ENCODE measurements around the gene AKAIN1.

Gene AKAIN1

DNA sequence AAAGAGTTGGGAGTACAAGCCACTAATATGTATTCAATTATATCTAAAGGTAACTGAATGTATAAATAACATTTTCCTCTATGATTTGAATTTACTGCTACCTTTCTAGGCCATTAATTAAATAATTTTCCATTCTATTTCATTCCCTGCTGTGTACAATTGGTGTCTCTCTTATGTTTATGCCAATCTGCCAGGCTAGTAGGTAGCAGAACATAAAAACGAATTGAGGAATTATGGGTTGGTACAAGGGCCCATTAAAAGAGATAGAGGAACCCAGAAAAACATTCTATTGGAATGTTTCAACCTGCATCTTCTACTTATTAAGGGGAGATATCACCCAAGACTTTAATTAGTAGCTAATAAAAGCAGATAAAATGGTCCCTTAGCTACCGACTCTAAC, 32.2 kb downstream of the AKAIN1 start:
- Histone ChIP-seq H3K9me3 (ENCODE audit: severe bottlenecking) (no peaks in the 10 kb centered on the region), H3K4me1 (ENCODE audit: insufficient read depth, poor library complexity, severe bottlenecking) (no peaks in the 10 kb centered on the region), H3K4me3 (ENCODE audit: severe bottlenecking) (no peak overlapping the region), H3K27ac (ENCODE audit: poor library complexity, severe bottlenecking) (no peak overlapping the region), H3K27me3 (ENCODE audit: insufficient read depth, poor library complexity, severe bottlenecking) (no peaks in the 10 kb centered on the region), H3K36me3 (ENCODE audit: low read depth) (no peaks in the 10 kb centered on the region)
- no peak for DNase-seq (ENCODE audit: low spot score)
- TF ChIP-seq, protein P1, sequence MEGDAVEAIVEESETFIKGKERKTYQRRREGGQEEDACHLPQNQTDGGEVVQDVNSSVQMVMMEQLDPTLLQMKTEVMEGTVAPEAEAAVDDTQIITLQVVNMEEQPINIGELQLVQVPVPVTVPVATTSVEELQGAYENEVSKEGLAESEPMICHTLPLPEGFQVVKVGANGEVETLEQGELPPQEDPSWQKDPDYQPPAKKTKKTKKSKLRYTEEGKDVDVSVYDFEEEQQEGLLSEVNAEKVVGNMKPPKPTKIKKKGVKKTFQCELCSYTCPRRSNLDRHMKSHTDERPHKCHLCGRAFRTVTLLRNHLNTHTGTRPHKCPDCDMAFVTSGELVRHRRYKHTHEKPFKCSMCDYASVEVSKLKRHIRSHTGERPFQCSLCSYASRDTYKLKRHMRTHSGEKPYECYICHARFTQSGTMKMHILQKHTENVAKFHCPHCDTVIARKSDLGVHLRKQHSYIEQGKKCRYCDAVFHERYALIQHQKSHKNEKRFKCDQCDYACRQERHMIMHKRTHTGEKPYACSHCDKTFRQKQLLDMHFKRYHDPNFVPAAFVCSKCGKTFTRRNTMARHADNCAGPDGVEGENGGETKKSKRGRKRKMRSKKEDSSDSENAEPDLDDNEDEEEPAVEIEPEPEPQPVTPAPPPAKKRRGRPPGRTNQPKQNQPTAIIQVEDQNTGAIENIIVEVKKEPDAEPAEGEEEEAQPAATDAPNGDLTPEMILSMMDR (IDR thresholded peaks at IDR 0.05; ENCODE audit: poor library complexity, severe bottlenecking): no peak
- ATAC-seq (ENCODE audit: low read depth): no peak

DNA sequence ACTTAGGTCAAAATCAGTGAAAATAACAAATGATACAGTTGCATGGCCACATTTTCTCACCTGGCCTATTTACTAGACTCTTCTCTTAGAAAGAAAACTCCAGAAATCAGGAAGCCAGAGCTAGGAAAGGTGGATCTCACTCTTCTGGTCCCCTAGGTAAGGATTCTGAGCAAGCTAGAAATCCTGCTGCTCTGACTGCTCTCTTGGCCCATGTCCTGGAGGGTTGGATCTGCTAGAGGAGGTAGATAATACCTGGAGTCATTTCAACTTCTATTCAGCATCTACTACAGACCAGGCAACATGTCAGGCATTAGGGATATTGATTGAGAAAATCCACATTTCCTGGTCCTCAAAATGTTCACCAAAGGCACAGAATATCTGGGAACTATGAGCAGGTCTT, 34.9 kb downstream of the AKAIN1 start:
- no peaks in the 10 kb centered on the region for H3K9me3 ChIP-seq (ENCODE audit: severe bottlenecking)
- no peak for ATAC-seq (ENCODE audit: low read depth)
- DNase-seq (ENCODE audit: low spot score): no peak
- TF ChIP-seq, protein P1 (IDR thresholded peaks at IDR 0.05; ENCODE audit: poor library complexity, severe bottlenecking): no peak
- no peaks in the 10 kb centered on the region for H3K36me3 ChIP-seq (ENCODE audit: low read depth)
- no peak overlapping the region for H3K4me3 ChIP-seq (ENCODE audit: severe bottlenecking)
- H3K27ac ChIP-seq (ENCODE audit: poor library complexity, severe bottlenecking): no peak overlapping the region
- H3K27me3 ChIP-seq (ENCODE audit: insufficient read depth, poor library complexity, severe bottlenecking): no peaks in the 10 kb centered on the region
- no peaks in the 10 kb centered on the region for H3K4me1 ChIP-seq (ENCODE audit: insufficient read depth, poor library complexity, severe bottlenecking)

DNA sequence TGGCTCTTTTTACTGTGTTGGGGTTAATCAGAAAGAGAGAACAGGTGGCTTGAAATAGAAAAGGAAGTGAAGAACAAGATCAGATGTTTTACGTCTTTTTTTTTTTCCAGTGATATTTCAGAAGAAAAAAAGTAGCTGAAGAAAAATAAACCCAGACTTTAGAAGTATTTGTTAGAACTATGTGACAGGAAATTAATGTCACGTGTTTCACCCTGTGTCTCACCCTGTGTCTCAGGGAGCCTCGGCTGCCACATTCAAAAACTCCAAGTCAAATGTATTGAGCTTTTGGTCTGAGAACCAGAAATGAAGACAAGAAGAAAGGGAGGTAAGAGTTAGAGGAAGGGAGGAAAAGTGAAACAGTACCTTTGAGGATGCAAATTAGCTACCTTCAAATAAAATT, 38.0 kb downstream of the AKAIN1 start:
- no peaks in the 10 kb centered on the region for H3K9me3 ChIP-seq (ENCODE audit: severe bottlenecking)
- no peaks in the 10 kb centered on the region for H3K4me1 ChIP-seq (ENCODE audit: insufficient read depth, poor library complexity, severe bottlenecking)
- H3K27me3 ChIP-seq (ENCODE audit: insufficient read depth, poor library complexity, severe bottlenecking): no peaks in the 10 kb centered on the region
- no peak for DNase-seq (ENCODE audit: low spot score)
- ATAC-seq (ENCODE audit: low read depth): no peak
- TF ChIP-seq, protein P1 (IDR thresholded peaks at IDR 0.05; ENCODE audit: poor library complexity, severe bottlenecking): no peak
- H3K27ac ChIP-seq (ENCODE audit: poor library complexity, severe bottlenecking): no peak overlapping the region
- H3K4me3 ChIP-seq (ENCODE audit: severe bottlenecking): no peak overlapping the region
- H3K36me3 ChIP-seq (ENCODE audit: low read depth): no peaks in the 10 kb centered on the region

DNA sequence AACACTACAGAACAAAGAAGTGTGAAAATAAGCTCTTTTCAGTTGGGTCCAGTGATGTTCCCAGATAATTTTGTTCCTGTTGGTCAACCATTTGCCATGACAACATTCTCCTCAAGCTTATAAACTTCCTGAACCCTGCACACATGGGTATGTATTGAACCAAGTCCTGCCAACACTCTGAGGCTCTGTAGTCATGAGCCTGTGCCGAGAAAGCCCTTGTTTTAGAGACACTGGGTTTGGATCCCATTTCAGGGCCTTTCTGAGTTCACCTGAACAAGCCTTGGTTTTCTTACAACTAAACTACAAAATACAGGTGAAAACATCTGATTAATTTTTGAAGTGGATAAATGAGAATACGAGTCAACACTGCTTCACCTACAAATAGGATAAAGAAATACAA, 38.5 kb downstream of the AKAIN1 start:
- Histone ChIP-seq H3K36me3 (ENCODE audit: low read depth) (no peaks in the 10 kb centered on the region), H3K27ac (ENCODE audit: poor library complexity, severe bottlenecking) (no peak overlapping the region), H3K4me1 (ENCODE audit: insufficient read depth, poor library complexity, severe bottlenecking) (no peaks in the 10 kb centered on the region), H3K4me3 (ENCODE audit: severe bottlenecking) (no peak overlapping the region), H3K27me3 (ENCODE audit: insufficient read depth, poor library complexity, severe bottlenecking) (no peaks in the 10 kb centered on the region), H3K9me3 (ENCODE audit: severe bottlenecking) (no peaks in the 10 kb centered on the region)
- TF ChIP-seq, protein P1 (IDR thresholded peaks at IDR 0.05; ENCODE audit: poor library complexity, severe bottlenecking): no peak
- no peak for DNase-seq (ENCODE audit: low spot score)
- ATAC-seq (ENCODE audit: low read depth): no peak

DNA sequence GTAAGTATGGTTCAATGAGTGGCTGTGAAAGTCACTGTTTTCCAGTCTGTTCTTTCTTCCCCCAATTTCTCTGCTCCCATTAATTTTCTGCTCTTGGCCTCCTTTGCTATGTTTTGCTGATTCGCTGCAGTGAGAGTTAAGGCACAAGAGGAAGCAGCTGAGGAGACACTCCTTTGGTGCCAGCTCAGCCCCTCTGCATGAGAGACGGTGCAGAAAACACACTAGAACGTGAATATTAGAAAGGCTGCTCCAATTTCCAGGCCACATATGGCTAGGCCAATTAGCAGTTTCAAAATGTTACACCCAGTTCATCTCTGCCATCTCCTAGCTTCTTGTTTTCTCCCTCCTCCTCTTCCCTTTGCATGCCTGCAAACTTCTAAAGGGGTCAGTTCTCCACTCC, 38.9 kb downstream of the AKAIN1 start:
- Histone ChIP-seq H3K27ac (ENCODE audit: poor library complexity, severe bottlenecking) (no peak overlapping the region), H3K4me1 (ENCODE audit: insufficient read depth, poor library complexity, severe bottlenecking) (no peaks in the 10 kb centered on the region), H3K9me3 (ENCODE audit: severe bottlenecking) (no peaks in the 10 kb centered on the region), H3K36me3 (ENCODE audit: low read depth) (no peaks in the 10 kb centered on the region), H3K27me3 (ENCODE audit: insufficient read depth, poor library complexity, severe bottlenecking) (no peaks in the 10 kb centered on the region), H3K4me3 (ENCODE audit: severe bottlenecking) (no peak overlapping the region)
- no peak for ATAC-seq (ENCODE audit: low read depth)
- TF ChIP-seq, protein P1 (IDR thresholded peaks at IDR 0.05; ENCODE audit: poor library complexity, severe bottlenecking): no peak
- DNase-seq (ENCODE audit: low spot score): no peak

Measured in RWPE2 (cell line).